Hypothalamus (tissue), 51 donors: ENCODE data around the gene RAE1.

Source experiments
- DNase-seq, 51 donors: peaks; one replicate each; lab custom pipeline; 2025; lab: John Stamatoyannopoulos, UW

Gene RAE1

DNA sequence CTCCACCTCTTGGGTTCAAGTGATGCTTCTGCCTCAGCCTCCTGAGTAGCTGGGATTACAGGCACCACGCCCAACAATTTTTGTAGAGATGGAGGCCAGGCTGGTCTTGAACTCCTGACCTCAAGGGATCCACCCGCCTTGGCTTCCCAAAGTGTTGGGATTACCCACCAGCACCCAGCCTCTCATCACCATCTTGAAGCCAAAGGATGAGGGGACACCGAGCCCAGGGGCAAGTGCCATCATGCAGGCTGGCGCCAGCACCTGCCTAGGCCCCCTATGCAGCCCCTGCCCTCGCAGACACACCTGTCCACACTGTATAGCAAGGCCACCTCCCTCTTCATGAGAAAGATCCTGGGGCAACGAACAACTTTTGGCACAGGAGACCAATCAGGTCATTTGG is 34.9 kb downstream of the RAE1 start:
- DNase-seq: no peak

DNA sequence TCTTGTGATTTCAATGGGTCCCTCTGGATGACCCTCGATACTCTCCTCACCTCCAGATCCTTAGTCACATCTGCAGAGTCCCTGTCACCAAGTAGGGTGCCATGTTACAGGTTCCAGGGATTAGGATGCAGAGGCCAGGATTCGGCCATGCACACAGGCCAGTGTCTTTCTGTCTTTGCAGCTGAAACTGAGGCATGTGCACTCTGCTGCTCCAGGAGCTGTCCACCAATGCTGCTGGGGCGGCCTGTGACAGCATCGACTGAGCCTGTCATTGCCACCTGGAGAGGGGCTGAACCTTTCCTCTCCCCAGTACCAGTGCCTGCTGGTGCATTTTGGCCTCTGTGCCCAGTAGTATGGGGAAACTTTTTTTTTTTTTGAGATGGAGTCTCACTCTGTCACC is 35.7 kb downstream of the RAE1 start:
- DNase-seq: no peak

DNA sequence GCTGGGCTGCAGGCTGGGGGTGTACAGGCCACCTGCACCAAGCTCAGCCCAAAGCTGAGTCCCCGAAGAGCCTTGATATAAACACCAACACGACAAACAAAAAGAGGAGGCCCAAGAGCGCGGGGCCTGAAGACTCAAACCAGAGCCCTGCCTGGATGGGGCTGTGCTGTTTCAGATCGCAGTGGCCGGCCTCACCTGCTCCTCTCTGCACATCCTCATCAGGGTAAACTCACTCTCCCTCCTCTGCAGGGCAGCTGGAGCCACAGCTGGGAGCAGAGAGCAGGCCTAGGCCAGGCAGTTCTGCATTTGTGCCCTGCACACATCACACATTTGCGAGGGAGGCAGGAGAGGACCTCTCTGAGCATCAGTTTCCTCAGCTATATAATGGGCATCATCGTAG is 36.4 kb downstream of the RAE1 start:
- DNase-seq: no peak

DNA sequence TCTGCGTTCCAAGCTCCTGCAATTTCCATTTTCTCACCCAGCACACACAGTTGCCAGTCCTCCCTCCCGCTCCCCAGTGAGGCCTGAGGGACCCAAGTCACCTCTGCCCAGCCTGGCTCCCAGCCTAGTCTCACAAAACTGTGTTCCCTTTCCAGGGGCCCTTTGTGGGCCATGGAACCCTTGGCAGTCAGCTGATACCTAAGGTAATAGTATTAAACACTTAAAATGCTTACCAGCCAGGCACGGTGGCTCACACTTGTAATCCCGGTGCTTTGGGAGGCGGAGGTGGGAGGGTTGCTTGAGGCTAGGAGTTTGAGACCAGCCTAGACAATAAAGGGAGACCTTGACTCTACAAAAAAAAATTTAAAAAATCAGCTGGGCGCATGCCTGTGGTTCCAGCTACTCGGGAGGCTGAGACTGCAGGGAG is 36.9 kb downstream of the RAE1 start:
- DNase-seq: peak in 9 of 51 donors; percentile 23 to 55 (median 36)

DNA sequence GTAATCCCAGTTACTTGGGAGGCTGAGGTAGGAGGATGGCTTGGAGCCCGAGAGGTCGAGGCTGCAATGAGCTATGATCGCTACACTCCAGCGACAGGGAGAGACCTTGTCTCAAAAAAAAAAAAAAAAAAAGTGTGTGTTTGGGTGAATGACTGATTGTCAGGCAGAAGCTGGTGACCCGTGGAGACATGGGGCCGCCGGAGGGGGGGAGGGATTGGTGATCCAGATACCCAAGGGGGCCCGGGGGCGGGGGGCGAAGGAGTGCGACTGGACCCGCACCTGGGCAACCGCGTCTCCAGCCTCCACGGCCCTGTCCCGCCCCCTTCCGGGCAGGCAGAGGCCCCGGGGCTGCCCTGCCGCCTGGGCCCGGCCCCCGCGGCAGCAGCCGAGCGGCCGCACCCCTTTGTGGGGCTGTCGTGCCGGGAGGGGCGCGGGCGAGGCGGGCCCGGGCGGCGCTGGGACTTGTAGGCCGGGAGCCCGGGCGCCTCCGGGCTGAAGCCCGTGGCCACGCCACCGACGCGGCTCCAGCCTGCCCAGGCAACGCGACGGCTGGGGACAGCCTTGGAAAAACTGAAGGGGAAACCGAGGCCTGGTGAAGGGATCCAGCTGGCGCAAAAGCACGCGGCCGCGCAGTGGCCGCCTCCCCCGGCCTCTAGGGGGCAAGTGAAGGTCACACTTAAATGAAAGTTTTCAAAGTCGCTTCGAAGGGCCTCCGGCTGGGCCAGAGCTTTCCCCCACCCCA is 38.1 kb downstream of the RAE1 start:
- peak in 35 of 51 donors; percentile 27 to 79 (median 60) for DNase-seq

GRCh38 chr20:57389695-57390603 is 38.9 kb downstream of the RAE1 start:
- no peak for DNase-seq

- DNase-seq: peak in 45 of 51 donors; percentile 9 to 87 (median 60)
These were observed 39.8 kb downstream of the RAE1 start, which contains the start of gene RBM38 for GRCh38 chr20:57390604-57391438. TSS of gene RBM38 (plus strand) at chr20:57391396. CDS start at chr20:57391582, 186 bp downstream.

GRCh38 chr20:57391439-57392301 is 40.6 kb downstream of the RAE1 start:
- DNase-seq: peak in 2 of 51 donors; percentile 23 to 36

GRCh38 chr20:57392512-57393271 is 41.6 kb downstream of the RAE1 start:
- DNase-seq: peak in 15 of 51 donors; percentile 22 to 58 (median 37)

GRCh38 chr20:57393321-57394120 is 42.5 kb downstream of the RAE1 start:
- no peak for DNase-seq

DNA sequence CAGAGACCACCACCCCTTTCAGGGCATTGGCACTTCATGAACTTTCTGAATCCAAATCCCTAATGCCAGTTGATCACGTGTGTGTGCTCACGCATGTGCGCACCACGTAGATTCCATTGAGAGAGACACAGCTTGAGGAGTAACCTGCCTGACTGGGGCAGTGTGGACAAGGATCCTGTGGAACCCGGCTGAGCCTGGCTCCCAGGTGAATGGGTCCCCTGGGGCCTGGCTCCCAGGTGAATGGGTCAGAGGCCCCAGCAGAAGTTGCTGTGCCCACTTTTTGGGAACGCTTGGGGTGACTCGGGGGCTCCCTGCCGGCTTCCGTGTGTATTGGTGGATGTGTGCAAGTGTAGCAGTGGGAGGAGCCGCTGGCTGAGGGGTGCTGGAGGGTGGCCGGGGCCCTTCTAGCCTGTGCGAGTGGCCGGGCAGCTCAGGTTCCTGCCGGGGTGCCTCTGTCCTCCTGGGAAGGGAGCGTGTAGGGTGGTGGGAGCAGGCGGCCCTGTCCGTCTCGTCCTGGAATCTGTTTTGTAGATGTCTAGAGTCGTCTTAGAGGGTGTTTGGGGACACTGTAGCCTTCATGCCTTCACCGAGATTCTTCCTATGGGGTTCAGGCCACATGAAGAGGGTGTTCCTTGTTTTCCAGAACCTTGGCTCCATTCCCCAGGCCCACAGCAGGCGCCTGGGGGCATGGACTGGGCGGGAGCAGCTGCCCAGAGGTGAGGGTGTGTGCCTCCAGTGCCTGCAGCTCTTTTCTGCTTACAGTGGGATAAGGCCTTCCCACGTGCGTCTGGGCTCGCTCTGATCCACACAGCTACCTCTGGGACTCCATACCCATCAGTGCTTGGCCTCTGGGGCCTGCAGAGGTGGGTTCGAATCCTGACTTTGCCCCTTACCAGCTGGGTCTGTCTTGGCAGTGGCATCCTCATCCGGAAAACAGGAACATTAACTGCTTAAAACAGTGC is 43.3 kb downstream of the RAE1 start:
- DNase-seq: no peak

GRCh38 chr20:57395111-57395966 is 44.3 kb downstream of the RAE1 start:
- peak; percentile 26 to 98 (median 91) for DNase-seq

GRCh38 chr20:57396212-57396983 is 45.3 kb downstream of the RAE1 start:
- DNase-seq: peak in 1 of 51 donors; percentile 27

- DNase-seq: no peak
These were observed 46.1 kb downstream of the RAE1 start for GRCh38 chr20:57396984-57397692.
